ENCODE data around the gene RAB5B.
"Not testable (repeated sequence)": the region's sequence is repeated elsewhere in the genome, so short reads cannot be mapped to it uniquely, and the experiment has no call there.

RAB5B gene

DNA sequence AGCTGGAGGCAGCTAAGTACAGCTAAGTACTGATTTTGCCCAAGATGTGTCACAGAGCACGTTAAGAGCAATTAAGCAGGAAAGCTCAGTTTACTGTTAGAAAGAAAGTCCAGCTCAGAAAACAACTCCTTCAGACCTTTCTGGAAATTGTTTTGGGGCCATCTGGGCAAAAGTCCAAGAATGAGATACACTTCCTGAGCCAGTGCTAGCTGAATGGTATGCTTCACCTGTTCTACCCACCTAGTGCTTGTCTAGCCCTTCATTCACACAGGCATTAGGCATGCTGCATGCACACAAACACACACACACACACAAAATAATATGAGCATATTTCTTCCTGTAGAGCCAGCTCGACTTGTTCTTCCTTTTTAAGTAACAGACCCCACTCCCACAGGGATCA lies 40.3 kb downstream of the RAB5B start:
- DNase-seq (ENCODE audit: low read depth in 3 of 3), result no peak

DNA sequence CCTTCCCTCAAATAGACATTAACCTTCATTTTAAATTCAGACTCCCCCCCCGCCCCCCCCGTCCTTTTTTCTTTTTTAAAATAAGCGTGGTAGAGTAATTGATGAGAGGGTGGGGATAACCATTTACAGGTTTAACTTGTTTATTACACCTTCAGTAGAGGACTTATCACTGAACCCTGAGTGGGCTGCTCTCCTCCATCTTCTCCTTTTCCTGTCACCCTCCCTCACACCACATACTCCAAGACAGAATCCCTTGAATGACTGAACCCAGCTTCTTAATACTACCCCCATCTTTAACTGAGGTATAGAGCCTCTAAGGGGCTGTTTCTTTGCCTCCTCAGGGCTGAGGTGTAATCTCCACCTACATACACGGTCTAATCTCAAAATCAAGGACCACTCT lies 43.3 kb downstream of the RAB5B start:
- no peak for DNase-seq (ENCODE audit: low read depth in 3 of 3)

DNA sequence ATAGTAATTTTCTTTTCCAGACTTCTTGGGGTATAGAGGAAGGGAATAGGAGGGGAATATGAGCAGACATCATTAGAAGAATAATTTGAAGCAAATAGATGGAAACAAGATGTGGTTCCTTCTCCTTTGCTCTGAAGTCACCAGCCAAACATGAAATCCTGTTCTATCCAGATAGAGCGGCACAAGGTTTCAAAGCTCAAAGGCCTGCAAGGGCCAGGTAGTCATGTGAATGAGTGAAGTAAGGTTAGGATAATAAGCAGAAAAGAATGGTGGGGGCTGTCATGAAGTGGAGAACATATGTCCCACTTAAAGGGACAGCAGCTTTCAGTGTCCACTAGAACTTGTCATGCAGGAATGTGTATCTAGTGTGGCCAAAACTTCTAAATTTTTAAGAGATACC lies 44.5 kb downstream of the RAB5B start:
- no peak for DNase-seq (ENCODE audit: low read depth in 3 of 3)

DNA sequence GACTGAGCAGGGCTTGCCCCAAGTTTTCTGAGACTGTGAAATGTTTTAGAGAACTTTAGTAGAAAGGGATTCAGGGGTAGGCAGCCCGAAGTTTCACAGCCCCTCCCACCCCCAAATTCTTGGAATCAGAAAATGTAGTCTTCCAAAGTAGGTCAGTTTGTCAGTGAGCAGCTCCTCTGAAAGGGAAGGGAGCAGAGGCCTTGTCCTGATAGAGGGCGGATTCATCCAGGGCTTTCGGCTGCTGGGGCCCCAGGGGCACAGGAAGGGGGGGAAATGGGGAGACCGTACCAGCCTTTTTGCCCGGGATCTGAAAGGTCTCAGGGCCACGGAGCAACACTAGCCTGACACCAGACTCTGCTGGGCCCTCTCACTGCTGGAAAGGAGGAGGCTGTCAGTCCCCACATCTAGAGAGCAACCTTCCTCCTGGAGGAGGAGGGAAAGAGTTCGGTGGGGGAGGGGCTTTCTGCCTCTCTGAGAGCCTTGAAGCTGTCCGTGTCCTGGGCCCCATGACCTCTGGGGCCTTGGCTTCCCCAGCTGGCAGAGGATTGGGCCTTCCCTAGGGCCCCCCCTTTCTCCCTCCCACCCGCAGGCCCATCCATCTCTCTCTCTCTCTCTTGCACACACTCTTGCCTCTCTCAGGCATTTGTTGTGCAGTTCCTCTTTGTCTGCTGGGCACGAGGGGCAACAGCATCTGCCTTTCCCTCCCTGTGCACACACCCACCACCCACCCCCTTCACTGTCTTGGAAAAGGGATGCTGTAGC lies 46.7 kb downstream of the RAB5B start, which contains the start of gene IKZF4:
TSS of gene IKZF4 (plus strand) at position 621 of the 762 bp plus-strand sequence. CDS start 451 bp downstream, outside the sequence.
- no peak for DNase-seq (ENCODE audit: low read depth in 3 of 3)

DNA sequence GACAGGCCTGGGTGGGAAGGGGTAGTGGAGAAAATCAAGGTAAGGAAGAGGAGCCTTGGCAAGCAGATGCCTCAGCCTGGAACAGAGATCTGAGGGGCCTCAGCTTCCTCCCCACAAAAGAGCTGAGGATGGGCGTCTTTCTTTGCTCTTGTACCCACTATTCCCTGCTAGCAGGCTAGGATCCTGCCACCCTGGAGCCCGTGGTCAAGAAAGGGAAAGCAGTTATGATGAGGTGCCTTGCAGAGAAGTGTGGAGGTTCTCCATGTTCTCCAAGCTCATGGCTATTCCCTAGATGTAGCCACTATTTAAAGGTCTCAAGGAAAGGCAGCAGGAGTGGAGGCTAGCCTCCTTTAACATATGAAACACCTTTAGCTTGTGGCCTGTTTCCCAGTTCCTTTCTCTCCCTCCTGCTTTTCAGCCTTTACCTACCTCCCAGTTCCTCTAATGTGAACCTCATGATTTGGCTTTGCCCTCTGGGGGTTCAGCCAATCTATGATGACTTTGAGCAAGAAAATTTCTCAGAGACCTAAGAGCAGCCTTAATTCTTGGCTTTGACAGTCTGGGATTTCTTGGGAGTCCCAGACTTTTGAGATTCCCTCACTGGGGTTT lies 48.1 kb downstream of the RAB5B start:
- no peak for DNase-seq (ENCODE audit: low read depth in 3 of 3)

DNA sequence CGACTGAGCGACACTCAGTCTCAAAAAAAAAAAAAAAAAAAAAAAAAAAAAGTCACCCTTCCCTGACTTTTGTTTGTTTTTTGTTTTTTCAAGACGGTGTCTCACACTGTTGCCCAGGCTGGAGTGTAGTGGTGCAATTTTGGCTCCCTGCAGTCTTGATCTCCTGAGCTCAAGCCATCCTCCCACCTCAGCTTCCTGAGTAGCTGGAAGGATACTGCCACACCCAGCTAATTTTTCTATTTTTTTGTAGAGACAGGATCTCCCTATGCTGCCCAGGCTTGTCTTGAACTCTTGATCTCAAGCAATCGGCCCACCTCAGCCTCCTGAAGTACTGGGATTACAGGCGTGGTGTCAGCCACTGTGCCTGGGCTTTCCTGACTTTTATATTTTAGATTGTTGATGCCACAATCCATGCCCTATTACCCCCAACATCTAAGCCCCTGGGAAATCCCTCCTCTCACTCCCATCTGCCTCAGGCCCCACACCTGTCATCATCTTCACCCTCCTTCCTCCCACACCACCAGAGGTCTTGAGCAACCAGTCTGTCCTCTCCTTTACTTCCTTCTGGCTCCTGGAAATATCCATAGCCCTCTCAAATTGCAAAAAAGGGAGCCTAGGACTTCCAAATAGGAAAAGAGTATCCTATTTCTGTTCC lies 54.8 kb downstream of the RAB5B start:
- no peak for DNase-seq (ENCODE audit: low read depth in 3 of 3)

DNA sequence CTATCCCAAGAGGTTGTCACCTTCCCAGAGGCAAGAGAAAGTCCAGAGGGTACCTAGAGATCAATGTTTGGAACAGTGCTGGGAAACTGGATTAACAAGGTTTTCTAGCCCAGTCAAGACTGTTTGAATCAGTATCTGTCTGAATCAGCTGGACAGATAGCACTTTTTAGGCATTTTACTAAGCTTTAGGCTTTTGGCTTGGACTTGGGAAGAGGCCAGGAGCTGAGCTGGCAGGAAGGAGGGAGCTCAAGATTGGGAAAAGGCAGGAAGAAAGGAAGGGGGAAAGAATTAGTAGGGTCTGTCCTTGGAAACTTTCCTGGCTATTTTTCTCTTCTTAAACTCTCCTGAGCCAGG lies 55.3 kb downstream of the RAB5B start:
- DNase-seq (ENCODE audit: low read depth in 3 of 3), result no peak

DNA sequence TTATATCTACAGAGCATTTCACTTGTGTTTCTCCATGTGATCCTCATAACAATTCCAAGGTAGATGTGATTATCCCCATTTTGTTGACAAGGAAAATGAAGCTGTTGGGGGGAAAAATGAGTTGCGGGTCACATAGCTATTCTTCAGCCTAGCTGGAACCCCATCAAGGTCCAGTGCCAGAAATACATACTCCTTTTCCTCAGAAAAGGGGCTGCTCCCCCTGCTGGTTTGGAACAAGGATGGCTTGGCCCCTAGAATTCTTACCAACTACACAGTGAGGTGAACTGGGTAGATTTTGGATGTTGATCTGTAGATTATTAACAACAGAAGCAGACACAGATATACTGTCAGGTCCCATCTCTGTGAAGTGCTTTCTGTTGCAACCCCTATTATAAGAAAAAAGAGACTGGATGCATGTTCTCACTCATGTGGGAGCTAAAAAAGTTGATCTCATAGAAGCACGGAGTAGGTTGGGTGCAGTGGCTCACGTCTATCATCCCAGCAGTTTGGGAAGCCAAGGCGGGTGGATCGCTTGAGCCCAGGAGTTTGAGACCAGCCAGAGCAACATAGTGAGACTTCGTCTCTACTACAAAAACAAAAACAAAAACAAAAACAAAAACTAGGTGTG lies 55.9 kb downstream of the RAB5B start:
- DNase-seq (ENCODE audit: low read depth in 3 of 3), result peak in 1 of 3 donors; percentile 33

DNA sequence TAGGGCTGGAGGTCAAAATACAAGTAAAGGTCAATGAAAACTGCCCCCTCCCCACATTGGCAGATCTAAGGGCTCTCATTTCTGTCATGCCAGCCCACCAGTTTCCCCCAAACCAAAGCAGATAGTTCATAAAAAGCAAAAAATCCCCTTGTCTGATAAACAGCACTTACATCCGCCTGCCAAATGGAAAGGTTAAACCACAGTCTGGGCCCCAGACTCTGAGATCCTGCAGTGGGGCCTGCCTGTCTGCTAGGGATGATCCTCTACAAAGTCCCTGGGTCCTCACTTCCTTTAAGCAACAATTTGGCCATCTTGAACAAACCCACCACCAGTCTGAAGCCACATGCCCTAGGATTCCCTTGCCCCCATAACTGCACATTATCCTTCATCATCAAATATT lies 58.1 kb downstream of the RAB5B start:
- no peak for DNase-seq (ENCODE audit: low read depth in 3 of 3)

DNA sequence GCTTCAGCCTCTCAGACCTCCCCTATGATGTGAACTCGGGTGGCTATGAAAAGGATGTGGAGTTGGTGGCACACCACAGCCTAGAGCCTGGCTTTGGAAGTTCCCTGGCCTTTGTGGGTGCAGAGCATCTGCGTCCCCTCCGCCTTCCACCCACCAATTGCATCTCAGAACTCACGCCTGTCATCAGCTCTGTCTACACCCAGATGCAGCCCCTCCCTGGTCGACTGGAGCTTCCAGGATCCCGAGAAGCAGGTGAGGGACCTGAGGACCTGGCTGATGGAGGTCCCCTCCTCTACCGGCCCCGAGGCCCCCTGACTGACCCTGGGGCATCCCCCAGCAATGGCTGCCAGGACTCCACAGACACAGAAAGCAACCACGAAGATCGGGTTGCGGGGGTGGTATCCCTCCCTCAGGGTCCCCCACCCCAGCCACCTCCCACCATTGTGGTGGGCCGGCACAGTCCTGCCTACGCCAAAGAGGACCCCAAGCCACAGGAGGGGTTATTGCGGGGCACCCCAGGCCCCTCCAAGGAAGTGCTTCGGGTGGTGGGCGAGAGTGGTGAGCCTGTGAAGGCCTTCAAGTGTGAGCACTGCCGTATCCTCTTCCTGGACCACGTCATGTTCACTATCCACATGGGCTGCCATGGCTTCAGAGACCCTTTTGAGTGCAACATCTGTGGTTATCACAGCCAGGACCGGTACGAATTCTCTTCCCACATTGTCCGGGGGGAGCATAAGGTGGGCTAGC lies 60.9 kb downstream of the RAB5B start:
- DNase-seq (ENCODE audit: low read depth in 3 of 3), result no peak

DNA sequence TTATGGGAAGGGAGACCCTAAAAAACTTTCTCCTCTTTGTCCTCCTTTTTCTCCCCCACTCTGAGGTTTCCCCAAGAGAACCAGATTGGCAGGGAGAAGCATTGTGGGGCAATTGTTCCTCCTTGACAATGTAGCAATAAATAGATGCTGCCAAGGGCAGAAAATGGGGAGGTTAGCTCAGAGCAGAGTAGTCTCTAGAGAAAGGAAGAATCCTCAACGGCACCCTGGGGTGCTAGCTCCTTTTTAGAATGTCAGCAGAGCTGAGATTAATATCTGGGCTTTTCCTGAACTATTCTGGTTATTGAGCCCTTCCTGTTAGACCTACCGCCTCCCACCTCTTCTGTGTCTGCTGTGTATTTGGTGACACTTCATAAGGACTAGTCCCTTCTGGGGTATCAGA lies 63.3 kb downstream of the RAB5B start:
- DNase-seq (ENCODE audit: low read depth in 3 of 3), result no peak

DNA sequence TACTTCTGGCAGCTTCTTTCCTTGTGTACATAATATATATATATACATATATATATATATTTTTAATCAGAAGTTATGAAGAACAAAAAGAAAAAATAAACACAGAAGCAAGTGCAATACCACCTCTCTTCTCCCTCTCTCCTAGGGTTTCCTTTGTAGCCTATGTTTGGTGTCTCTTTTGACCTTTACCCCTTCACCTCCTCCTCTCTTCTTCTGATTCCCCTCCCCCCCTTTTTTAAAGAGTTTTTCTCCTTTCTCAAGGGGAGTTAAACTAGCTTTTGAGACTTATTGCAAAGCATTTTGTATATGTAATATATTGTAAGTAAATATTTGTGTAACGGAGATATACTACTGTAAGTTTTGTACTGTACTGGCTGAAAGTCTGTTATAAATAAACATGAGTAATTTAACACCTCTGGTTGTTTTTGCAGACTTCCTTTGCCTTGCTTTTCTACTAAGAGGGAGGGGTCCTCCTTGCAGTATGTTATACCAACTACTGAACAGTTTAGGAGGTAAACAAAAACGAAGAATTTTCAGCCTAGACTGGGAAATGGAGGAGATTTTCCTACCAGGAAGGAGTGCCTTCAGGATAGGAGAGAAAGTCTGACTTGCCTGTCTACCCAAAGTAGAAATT lies 64.3 kb downstream of the RAB5B start:
- no peak for DNase-seq (ENCODE audit: low read depth in 3 of 3)

DNA sequence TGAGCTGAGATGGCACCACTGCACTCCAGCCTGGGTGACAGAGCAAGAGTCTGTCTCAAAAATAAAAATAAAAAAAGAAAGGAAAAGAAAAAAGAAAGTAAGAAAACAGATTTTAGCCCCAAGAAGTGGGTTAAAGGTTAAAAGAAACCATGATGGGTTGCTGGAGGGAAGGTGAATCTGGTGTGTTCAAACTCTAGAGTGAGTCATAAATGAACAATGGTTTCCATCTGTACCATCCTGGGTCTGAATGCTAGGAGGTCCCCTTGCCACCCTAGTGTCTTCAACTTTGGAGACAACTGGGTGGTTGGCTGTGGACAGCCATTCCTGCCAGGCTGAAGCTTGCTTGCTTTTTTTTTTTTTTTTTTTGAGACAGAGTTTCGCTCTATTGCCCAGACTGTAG lies 66.3 kb downstream of the RAB5B start:
- no peak for DNase-seq (ENCODE audit: low read depth in 3 of 3)

DNA sequence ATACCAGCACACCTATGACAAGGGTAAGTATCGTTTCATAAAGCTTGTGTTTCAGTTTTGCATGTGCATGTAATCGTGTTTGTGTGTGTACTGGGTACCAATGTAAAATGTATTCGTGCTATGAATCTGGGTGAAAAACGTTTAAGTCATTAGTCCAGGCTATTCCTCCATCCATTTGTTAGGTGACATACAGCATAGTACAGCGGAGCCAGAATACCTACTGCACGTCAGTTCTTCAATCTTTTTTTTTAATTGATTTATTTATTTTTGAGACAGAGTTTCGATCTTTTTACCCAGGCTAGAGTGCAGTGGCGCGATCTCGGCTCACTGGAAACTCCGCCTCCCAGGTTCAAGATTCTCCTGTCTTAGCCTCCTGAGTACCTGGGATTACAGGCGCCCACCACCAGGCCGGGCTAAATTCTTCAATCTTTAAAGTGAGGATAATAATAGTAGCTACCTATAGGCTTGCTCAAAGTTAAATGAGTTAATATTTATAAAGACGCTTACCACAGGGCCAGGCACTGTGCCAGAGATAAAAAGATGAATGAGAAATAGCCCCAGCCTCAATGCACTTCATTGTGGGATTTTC lies 67.2 kb downstream of the RAB5B start:
- DNase-seq (ENCODE audit: low read depth in 3 of 3), result no peak

DNA sequence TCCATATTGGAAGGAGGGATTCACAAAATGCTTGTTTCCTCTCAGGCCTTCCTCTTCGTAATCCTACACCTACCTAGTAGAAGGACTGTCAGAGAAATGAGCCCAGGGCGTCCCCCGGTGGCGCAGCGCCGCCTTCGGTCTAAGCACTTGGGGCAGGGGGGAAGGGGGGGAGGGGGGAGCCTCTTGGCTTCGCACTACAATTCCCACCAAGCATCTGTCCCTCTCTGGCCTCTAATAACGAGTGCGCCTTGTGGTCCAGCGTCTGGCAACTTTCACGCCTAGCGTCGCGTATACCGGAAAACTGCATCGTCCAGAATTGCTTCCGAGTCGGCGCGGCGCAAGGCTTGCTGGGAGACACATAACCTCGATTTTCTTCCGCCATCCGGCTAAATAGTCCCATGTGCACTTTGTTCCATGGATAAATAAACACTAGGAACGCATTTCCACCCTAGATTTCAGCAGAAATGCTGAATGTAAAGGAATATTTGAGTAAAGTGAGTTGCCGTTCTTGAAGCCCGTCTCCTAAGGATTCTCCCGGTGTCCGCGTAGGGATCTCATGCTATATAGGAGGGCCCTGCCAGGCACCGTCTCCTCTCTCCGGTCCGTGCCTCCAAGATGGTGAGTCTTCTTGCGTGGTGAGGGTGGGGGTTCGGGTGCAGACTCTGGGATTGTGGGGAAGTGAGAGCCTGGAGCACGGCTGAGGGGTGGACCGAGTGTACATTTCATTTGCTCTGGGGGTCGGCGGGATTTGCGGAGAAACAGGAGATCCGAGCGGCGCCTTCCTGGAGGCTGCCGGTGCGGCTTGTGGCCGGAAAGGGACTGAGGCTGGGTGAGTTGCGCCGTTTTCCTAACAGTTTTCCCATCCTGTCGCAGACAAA lies 67.9 kb downstream of the RAB5B start, which contains the start of gene RPS26:
TSS of gene RPS26 (plus strand) at position 367 of the 878 bp plus-strand sequence. CDS start at position 616, 249 bp downstream.
- DNase-seq (ENCODE audit: low read depth in 3 of 3), result peak; percentile 77 to 94 (median 82)

DNA sequence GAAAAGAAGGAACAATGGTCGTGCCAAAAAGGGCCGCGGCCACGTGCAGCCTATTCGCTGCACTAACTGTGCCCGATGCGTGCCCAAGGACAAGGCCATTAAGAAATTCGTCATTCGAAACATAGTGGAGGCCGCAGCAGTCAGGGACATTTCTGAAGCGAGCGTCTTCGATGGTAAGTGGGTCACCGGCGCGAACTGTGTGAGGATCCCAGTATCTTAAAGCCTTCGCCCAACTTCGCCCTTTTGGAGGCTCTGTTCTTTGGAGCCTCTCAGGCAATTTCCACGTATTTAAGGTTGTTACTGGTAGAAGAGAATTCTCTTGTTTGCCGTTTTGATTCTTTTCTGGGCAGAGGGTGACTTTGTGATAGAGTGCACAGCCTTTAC lies 68.5 kb downstream of the RAB5B start:
- DNase-seq (ENCODE audit: low read depth in 3 of 3), result not testable (repeated sequence)

DNA sequence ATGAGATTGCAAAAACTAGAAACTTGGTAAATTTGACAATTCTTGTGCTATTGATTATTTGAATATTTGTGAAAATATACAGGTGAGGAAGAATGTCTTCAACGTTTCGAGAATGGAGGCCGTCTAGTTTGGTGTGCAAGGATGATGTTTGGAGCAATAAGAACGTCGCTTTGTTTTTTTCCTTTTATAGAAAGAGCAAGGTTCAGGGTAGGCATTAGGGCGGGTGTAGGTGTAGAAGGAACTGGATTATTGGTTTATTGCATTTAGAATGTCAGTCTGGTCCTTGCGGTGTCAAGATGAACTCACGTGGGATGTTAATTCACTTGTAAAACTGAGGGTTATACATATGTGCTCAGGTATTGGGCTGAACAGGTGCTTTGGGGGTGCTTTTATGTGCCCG lies 69.0 kb downstream of the RAB5B start:
- no peak for DNase-seq (ENCODE audit: low read depth in 3 of 3)

Data from stimulated activated CD4-positive, alpha-beta T cell treated with anti-CD3 and anti-CD28 coated beads, TNF-alpha, amount 100 ng/mL, for 48 hours (primary cell).